HEK293 (cell line): ENCODE results near the gene PLK5.
A peak's percentile ranks its signal among the peaks of the same experiment; 100 is the strongest.

Experiments
- CTCF ChIA-PET: fragments of 350-600 bp; formaldehyde crosslinking; extraction: SDS; loops from one replicate; lab custom pipeline; 2021; ENCODE audit warnings: antibody characterized with exemption; lab: Yijun Ruan, JAX
- POLR2A ChIA-PET: fragments of 300-600 bp; formaldehyde crosslinking; extraction: SDS; loops from one replicate; lab custom pipeline; 2020; ENCODE audit warnings: antibody characterized with exemption, inconsistent platforms; lab: Yijun Ruan, JAX
- H3K27ac ChIP-seq: fragments of 200-500 bp; sonication (Bioruptor generic); 2 replicates; pipeline ENCODE4 v1.5.1; 2014; ENCODE audit warnings: low read depth, low read length, control low read depth, inconsistent platforms; ENCODE audit errors: extremely low read depth
- H3K36me3 ChIP-seq, 2 experiments: fragments of 200-500 bp in 1 of 2; sonication (Bioruptor generic) in 1 of 2; 1 replicate in 1 of 2; 2 replicates in 1 of 2; pipeline ENCODE4 v1.5.1; 2014 to 2017; ENCODE audit warnings: inconsistent platforms in 2 of 2, low read length in 2 of 2; ENCODE audit not compliant: control insufficient read depth in 2 of 2, insufficient read depth in 1 of 2
- H3K4me1 ChIP-seq: fragments of 200-500 bp; sonication (Bioruptor generic); 2 replicates; pipeline ENCODE4 v1.5.1; 2014; ENCODE audit warnings: mild to moderate bottlenecking, low read length, inconsistent platforms; ENCODE audit not compliant: control insufficient read depth, insufficient read depth
- H3K4me3 ChIP-seq: 2 replicates; pipeline ENCODE4 v1.5.1; 2011; ENCODE audit warnings: low read depth, mild to moderate bottlenecking, control low read depth, low read length, moderate library complexity
- H3K9me3 ChIP-seq: fragments of 200-500 bp; sonication (Bioruptor generic); 2 replicates; pipeline ENCODE4 v1.5.1; 2014; ENCODE audit warnings: low read depth, low read length, inconsistent platforms; ENCODE audit not compliant: control insufficient read depth, insufficient read depth
- EGR2 ChIP-seq: fragments of 450-650 bp; formaldehyde crosslinking; IDR thresholded peaks from 2 replicates; pipeline ENCODE4 v1.5.1; 2016; ENCODE audit warnings: low read depth, missing biosample characterization, missing genetic modification characterization
- GLIS1 ChIP-seq: fragments of 450-650 bp; formaldehyde crosslinking; IDR thresholded peaks from 2 replicates; pipeline ENCODE4 v1.5.1; 2016; ENCODE audit warnings: missing biosample characterization, missing genetic modification characterization
- HOXA7 ChIP-seq: sonication (generic); formaldehyde crosslinking; IDR thresholded peaks from 2 replicates; pipeline ENCODE4 v1.8.1; 2022; ENCODE audit warnings: missing genetic modification reagents, borderline replicate concordance
- KLF1 ChIP-seq: fragments of 450-650 bp; formaldehyde crosslinking; IDR thresholded peaks from 2 replicates; pipeline ENCODE4 v1.5.1; 2016; ENCODE audit warnings: missing biosample characterization, missing genetic modification characterization
- KLF16 ChIP-seq: fragments of 450-650 bp; formaldehyde crosslinking; IDR thresholded peaks from 2 replicates; pipeline ENCODE4 v1.5.1; 2017; ENCODE audit warnings: missing biosample characterization, missing genetic modification characterization
- KLF7 ChIP-seq: fragments of 450-650 bp; formaldehyde crosslinking; IDR thresholded peaks from 2 replicates; pipeline ENCODE4 v1.5.1; 2016; ENCODE audit warnings: missing biosample characterization, missing genetic modification characterization, borderline replicate concordance
- KLF8 ChIP-seq: fragments of 450-650 bp; formaldehyde crosslinking; IDR thresholded peaks from 2 replicates; pipeline ENCODE4 v1.5.1; 2016; ENCODE audit warnings: missing biosample characterization, missing genetic modification characterization
- SCRT2 ChIP-seq: fragments of 450-650 bp; formaldehyde crosslinking; IDR thresholded peaks from 2 replicates; pipeline ENCODE4 v1.5.1; 2016; ENCODE audit warnings: missing biosample characterization, missing genetic modification characterization
- ZBTB17 ChIP-seq: fragments of 450-650 bp; formaldehyde crosslinking; IDR thresholded peaks from 2 replicates; pipeline ENCODE4 v1.5.1; 2016; ENCODE audit warnings: missing biosample characterization, missing genetic modification characterization
- ZBTB20 ChIP-seq: fragments of 450-650 bp; formaldehyde crosslinking; IDR thresholded peaks from 2 replicates; pipeline ENCODE4 v1.5.1; 2016; ENCODE audit warnings: missing biosample characterization, missing genetic modification characterization
- ZBTB7A ChIP-seq: fragments of 450-650 bp; formaldehyde crosslinking; IDR thresholded peaks from 2 replicates; pipeline ENCODE4 v1.5.1; 2016; ENCODE audit warnings: low read depth, missing biosample characterization, missing genetic modification characterization
- ZFHX2 ChIP-seq: fragments of 450-650 bp; formaldehyde crosslinking; conservative IDR thresholded peaks from 2 replicates; pipeline ENCODE4 v1.5.1; 2016; ENCODE audit warnings: missing biosample characterization, missing genetic modification characterization
- ZIC2 ChIP-seq: fragments of 450-650 bp; formaldehyde crosslinking; IDR thresholded peaks from 2 replicates; pipeline ENCODE4 v1.5.1; 2016; ENCODE audit warnings: missing biosample characterization, missing genetic modification characterization
- ZNF266 ChIP-seq: fragments of 450-650 bp; formaldehyde crosslinking; IDR thresholded peaks from 2 replicates; pipeline ENCODE4 v1.5.1; 2016; ENCODE audit warnings: missing biosample characterization, missing genetic modification characterization, low read depth
- ZNF366 ChIP-seq: fragments of 450-650 bp; formaldehyde crosslinking; conservative IDR thresholded peaks from 2 replicates; pipeline ENCODE4 v1.5.1; 2016; ENCODE audit warnings: missing biosample characterization, missing genetic modification characterization
- ZNF426 ChIP-seq: fragments of 450-650 bp; formaldehyde crosslinking; IDR thresholded peaks from 2 replicates; pipeline ENCODE4 v1.5.1; 2017; ENCODE audit warnings: missing biosample characterization, missing genetic modification characterization, mild to moderate bottlenecking, inconsistent platforms, moderate library complexity
- ZNF501 ChIP-seq: fragments of 450-650 bp; formaldehyde crosslinking; IDR thresholded peaks from 2 replicates; pipeline ENCODE4 v1.5.1; 2016; ENCODE audit warnings: missing biosample characterization, missing genetic modification characterization
- ZNF510 ChIP-seq: fragments of 450-650 bp; formaldehyde crosslinking; IDR thresholded peaks from 2 replicates; pipeline ENCODE4 v1.5.1; 2018; ENCODE audit warnings: mild to moderate bottlenecking, missing genetic modification characterization, missing biosample characterization; ENCODE audit not compliant: insufficient replicate concordance
- ZNF707 ChIP-seq: fragments of 450-650 bp; formaldehyde crosslinking; IDR thresholded peaks from 2 replicates; pipeline ENCODE4 v1.5.1; 2016; ENCODE audit warnings: missing biosample characterization, missing genetic modification characterization
- ZNF776 ChIP-seq: fragments of 450-650 bp; formaldehyde crosslinking; IDR thresholded peaks from 2 replicates; pipeline ENCODE4 v1.5.0; 2017; ENCODE audit warnings: missing biosample characterization, missing genetic modification characterization, borderline replicate concordance
- TF ChIP-seq, protein P1 (sequence below): fragments of 450-650 bp; formaldehyde crosslinking; IDR thresholded peaks from 2 replicates; pipeline ENCODE4 v1.5.0; 2017; ENCODE audit warnings: missing biosample characterization, missing genetic modification characterization, borderline replicate concordance
- TF ChIP-seq, protein P2 (sequence below): fragments of 450-650 bp; formaldehyde crosslinking; IDR thresholded peaks from 2 replicates; pipeline ENCODE4 v1.5.1; 2016; ENCODE audit warnings: missing biosample characterization, missing genetic modification characterization

Gene PLK5

GRCh38 chr19:1549332-1549945, 25.6 kb downstream of the PLK5 start:
- Histone ChIP-seq H3K27ac (no peak overlapping the region), H3K9me3 (no peaks in the 10 kb centered on the region), H3K4me3 (no peak overlapping the region), H3K4me1 (no peaks in the 10 kb centered on the region), H3K36me3 (peaks cover 0 to 4% of the 10 kb centered on the region in 2 experiments; a peak in 1 of 3 replicates)
- TF ChIP-seq ZNF510 (tag by site-specific recombination), result no peak
- TF ChIP-seq ZNF366, result peak; percentile 98
- peak; percentile 99 for TF ChIP-seq EGR2 (tag by site-specific recombination)
- TF ChIP-seq, protein P1, sequence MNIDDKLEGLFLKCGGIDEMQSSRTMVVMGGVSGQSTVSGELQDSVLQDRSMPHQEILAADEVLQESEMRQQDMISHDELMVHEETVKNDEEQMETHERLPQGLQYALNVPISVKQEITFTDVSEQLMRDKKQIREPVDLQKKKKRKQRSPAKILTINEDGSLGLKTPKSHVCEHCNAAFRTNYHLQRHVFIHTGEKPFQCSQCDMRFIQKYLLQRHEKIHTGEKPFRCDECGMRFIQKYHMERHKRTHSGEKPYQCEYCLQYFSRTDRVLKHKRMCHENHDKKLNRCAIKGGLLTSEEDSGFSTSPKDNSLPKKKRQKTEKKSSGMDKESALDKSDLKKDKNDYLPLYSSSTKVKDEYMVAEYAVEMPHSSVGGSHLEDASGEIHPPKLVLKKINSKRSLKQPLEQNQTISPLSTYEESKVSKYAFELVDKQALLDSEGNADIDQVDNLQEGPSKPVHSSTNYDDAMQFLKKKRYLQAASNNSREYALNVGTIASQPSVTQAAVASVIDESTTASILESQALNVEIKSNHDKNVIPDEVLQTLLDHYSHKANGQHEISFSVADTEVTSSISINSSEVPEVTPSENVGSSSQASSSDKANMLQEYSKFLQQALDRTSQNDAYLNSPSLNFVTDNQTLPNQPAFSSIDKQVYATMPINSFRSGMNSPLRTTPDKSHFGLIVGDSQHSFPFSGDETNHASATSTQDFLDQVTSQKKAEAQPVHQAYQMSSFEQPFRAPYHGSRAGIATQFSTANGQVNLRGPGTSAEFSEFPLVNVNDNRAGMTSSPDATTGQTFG (tag by site-specific recombination), result 0 out of 2 replicates have a peak, but pooled peaks have one; percentile 39
- peak; percentile 46; the same call in 1 of the 2 replicates for TF ChIP-seq KLF1
- TF ChIP-seq ZNF426, result no peak
- TF ChIP-seq SCRT2 (tag by site-specific recombination), result peak; percentile 46
- no peak for TF ChIP-seq HOXA7 (CRISPR knock-in tag)
- 0 out of 2 replicates have a peak, but pooled peaks have one; percentile 27 for TF ChIP-seq ZNF707 (tag by site-specific recombination)
- TF ChIP-seq ZNF266, result no peak
- no peak for TF ChIP-seq ZBTB7A (tag by site-specific recombination)
- no peak for TF ChIP-seq ZNF501 (tag by site-specific recombination)
- peak; percentile 97 for TF ChIP-seq ZFHX2 (tag by site-specific recombination)
- TF ChIP-seq KLF8 (tag by site-specific recombination), result peak; percentile 37; the same call in 1 of the 2 replicates
- no peak for TF ChIP-seq ZIC2 (tag by site-specific recombination)
- peak; percentile 89 for TF ChIP-seq ZBTB17
- TF ChIP-seq, all 188 proteins: peak for 9
- CTCF ChIA-PET, result no interaction called here
- POLR2A ChIA-PET, result no interaction called here

- H3K4me1 ChIP-seq, result no peaks in the 10 kb centered on the region
- H3K4me3 ChIP-seq, result no peak overlapping the region
- ChIA-PET POLR2A (no interaction called here), CTCF (interaction anchor here (0.6 to 1.3 kb wide), 3 partner anchors 121 to 525 kb away, joined by 3 to 5 read pairs (median 3); no protein-coding TSS in a partner anchor)
- TF ChIP-seq KLF7 (no peak), GLIS1 (tag by site-specific recombination) (0 out of 2 replicates have a peak, but pooled peaks have one; percentile 9)
- peaks cover 0 to 6% of the 10 kb centered on the region in 2 experiments; a peak in 1 of 3 replicates for H3K36me3 ChIP-seq
- no peaks in the 10 kb centered on the region for H3K9me3 ChIP-seq
- H3K27ac ChIP-seq, result no peak overlapping the region
Measured at GRCh38 chr19:1551068-1552040, 27.5 kb downstream of the PLK5 start.

- Histone ChIP-seq H3K9me3 (no peaks in the 10 kb centered on the region), H3K4me1 (no peaks in the 10 kb centered on the region), H3K36me3 (peaks cover 0 to 9% of the 10 kb centered on the region in 2 experiments; a peak in 1 of 3 replicates), H3K27ac (no peak overlapping the region), H3K4me3 (no peak overlapping the region)
- POLR2A ChIA-PET, result no interaction called here
- CTCF ChIA-PET, result interaction anchor here (0.7 to 0.9 kb wide), 2 partner anchors 22 to 273 kb away, joined by 4 read pairs; no protein-coding TSS in a partner anchor
- TF ChIP-seq, protein P2, sequence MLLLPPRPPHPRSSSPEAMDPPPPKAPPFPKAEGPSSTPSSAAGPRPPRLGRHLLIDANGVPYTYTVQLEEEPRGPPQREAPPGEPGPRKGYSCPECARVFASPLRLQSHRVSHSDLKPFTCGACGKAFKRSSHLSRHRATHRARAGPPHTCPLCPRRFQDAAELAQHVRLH, result no peak
- TF ChIP-seq ZNF426, result no peak
- no peak for TF ChIP-seq ZNF501 (tag by site-specific recombination)
- no peak for TF ChIP-seq ZNF776 (tag by site-specific recombination)
- TF ChIP-seq HOXA7 (CRISPR knock-in tag), result no peak
- TF ChIP-seq ZBTB20, result no peak
- no peak for TF ChIP-seq KLF16
- TF ChIP-seq, all 188 proteins: peak for 0
Measured at GRCh38 chr19:1553415-1553814, 29.5 kb downstream of the PLK5 start.
